NT2/D1 (cell line): ENCODE data around the gene DAB2.

Experiments used
- YY1 ChIP-seq: IDR thresholded peaks from 2 replicates; pipeline ENCODE4 v1.6.1; 2011; ENCODE audit not compliant: insufficient read length, insufficient read depth
- ZNF274 ChIP-seq: IDR thresholded peaks from 2 replicates; pipeline ENCODE4 v1.6.1; 2011; ENCODE audit warnings: mild to moderate bottlenecking, low read depth, low read length

- TF ChIP-seq ZNF274 = no peak
- TF ChIP-seq YY1 = no peak
Observed at GRCh38 chr5:39409033-39409432, 15.7 kb downstream of the DAB2 start.
